Measurements from ENCODE around the gene RBFOX2. TPM values are rescaled to one million over a fixed set of nuclear protein-coding genes. Genes with fewer than 3 reads are reported as not detected.

The RBFOX2 gene
- total RNA-seq, 1 experiment from 2014 or later: 81.1 TPM

DNA sequence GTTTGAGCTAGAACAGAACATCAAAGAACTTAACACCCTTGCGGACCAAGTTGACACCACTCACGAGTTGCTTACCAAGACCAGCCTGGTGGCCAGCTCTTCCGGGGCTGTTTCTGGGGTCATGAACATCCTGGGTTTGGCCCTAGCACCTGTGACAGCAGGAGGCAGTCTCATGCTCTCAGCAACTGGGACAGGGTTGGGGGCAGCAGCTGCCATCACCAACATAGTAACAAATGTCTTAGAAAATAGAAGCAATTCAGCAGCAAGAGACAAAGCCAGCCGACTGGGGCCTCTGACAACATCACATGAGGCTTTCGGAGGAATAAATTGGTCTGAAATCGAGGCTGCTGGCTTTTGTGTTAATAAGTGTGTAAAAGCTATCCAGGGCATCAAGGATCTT is 302.2 kb downstream of the RBFOX2 start:
- intact Hi-C loops (cut with micrococcal nuclease; ENCODE audit: unreplicated experiment) (no loop called here), in situ Hi-C loops (cut with HindIII; ENCODE audit: low pct_unique_long_range_greater_than_20kb, low sequenced_read_pairs) (no loop called here)
- BruUV-seq (replicated peaks): no TSS peak
- Histone ChIP-seq H3K4me3 (ENCODE audit: low read depth in 2 of 2, low read length in 2 of 2) (no peak overlapping the region), H3K27ac (ENCODE audit: low read length) (no peak overlapping the region), H3K36me3 (ENCODE audit: control insufficient read depth, insufficient read depth, low read length) (no peaks in the 10 kb centered on the region), H3K27me3 (ENCODE audit: control insufficient read depth, insufficient read depth, low read length) (no peaks in the 10 kb centered on the region), H3K4me1 (ENCODE audit: control insufficient read depth, insufficient read depth, low read length) (no peaks in the 10 kb centered on the region), H3K9me3 (ENCODE audit: control insufficient read depth, insufficient read depth, low read depth, low read length) (no peaks in the 10 kb centered on the region)
- ATAC-seq (no peak), DNase-seq (ENCODE audit: low read depth, low spot score) (no peak)
- POLR2A ChIA-PET: no interaction called here
- TF ChIP-seq, protein P1, sequence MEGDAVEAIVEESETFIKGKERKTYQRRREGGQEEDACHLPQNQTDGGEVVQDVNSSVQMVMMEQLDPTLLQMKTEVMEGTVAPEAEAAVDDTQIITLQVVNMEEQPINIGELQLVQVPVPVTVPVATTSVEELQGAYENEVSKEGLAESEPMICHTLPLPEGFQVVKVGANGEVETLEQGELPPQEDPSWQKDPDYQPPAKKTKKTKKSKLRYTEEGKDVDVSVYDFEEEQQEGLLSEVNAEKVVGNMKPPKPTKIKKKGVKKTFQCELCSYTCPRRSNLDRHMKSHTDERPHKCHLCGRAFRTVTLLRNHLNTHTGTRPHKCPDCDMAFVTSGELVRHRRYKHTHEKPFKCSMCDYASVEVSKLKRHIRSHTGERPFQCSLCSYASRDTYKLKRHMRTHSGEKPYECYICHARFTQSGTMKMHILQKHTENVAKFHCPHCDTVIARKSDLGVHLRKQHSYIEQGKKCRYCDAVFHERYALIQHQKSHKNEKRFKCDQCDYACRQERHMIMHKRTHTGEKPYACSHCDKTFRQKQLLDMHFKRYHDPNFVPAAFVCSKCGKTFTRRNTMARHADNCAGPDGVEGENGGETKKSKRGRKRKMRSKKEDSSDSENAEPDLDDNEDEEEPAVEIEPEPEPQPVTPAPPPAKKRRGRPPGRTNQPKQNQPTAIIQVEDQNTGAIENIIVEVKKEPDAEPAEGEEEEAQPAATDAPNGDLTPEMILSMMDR (IDR thresholded peaks at IDR 0.05): no peak
- TF ChIP-seq TCF7L2 (IDR thresholded peaks at IDR 0.05; ENCODE audit: low read depth, low read length): no peak
- no peak for TF ChIP-seq SIN3A (IDR thresholded peaks at IDR 0.05; ENCODE audit: borderline replicate concordance, insufficient read depth, low read depth, low read length)
- TF ChIP-seq, protein P2, sequence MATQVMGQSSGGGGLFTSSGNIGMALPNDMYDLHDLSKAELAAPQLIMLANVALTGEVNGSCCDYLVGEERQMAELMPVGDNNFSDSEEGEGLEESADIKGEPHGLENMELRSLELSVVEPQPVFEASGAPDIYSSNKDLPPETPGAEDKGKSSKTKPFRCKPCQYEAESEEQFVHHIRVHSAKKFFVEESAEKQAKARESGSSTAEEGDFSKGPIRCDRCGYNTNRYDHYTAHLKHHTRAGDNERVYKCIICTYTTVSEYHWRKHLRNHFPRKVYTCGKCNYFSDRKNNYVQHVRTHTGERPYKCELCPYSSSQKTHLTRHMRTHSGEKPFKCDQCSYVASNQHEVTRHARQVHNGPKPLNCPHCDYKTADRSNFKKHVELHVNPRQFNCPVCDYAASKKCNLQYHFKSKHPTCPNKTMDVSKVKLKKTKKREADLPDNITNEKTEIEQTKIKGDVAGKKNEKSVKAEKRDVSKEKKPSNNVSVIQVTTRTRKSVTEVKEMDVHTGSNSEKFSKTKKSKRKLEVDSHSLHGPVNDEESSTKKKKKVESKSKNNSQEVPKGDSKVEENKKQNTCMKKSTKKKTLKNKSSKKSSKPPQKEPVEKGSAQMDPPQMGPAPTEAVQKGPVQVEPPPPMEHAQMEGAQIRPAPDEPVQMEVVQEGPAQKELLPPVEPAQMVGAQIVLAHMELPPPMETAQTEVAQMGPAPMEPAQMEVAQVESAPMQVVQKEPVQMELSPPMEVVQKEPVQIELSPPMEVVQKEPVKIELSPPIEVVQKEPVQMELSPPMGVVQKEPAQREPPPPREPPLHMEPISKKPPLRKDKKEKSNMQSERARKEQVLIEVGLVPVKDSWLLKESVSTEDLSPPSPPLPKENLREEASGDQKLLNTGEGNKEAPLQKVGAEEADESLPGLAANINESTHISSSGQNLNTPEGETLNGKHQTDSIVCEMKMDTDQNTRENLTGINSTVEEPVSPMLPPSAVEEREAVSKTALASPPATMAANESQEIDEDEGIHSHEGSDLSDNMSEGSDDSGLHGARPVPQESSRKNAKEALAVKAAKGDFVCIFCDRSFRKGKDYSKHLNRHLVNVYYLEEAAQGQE (IDR thresholded peaks at IDR 0.05; ENCODE audit: insufficient read depth in 1 of 2, low read depth in 2 of 2, low read length in 1 of 2): no peak
- TF ChIP-seq POLR2AphosphoS5 (IDR thresholded peaks at IDR 0.05; ENCODE audit: low read depth, low read length): no peak
- CTCF ChIA-PET: no interaction called here

DNA sequence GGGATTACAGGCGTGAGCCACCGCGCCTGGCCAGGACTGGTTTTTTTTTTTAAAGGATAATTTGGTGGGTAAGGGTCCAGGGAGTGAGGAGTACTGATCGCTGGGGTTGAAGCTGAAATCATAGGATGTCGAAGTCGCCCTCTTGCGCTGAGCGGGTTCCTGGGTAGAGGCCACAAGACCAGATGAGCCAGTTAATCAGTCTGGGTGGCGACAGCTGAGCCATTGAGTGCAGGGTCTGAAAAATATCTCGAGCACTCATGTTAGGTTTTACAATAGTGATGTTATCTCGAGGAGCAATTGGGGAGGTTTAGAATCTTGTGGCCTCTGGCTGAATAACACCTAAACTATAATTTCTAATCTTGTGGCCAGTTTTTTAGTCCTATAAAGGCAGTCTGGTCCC is 303.1 kb downstream of the RBFOX2 start:
- in situ Hi-C loops (cut with HindIII; ENCODE audit: low pct_unique_long_range_greater_than_20kb, low sequenced_read_pairs) (no loop called here), intact Hi-C loops (cut with micrococcal nuclease; ENCODE audit: unreplicated experiment) (no loop called here)
- ATAC-seq (no peak), DNase-seq (ENCODE audit: low read depth, low spot score) (no peak)
- Histone ChIP-seq H3K4me3 (ENCODE audit: low read depth in 2 of 2, low read length in 2 of 2) (no peak overlapping the region), H3K27me3 (ENCODE audit: control insufficient read depth, insufficient read depth, low read length) (no peaks in the 10 kb centered on the region), H3K9me3 (ENCODE audit: control insufficient read depth, insufficient read depth, low read depth, low read length) (no peaks in the 10 kb centered on the region), H3K27ac (ENCODE audit: low read length) (no peak overlapping the region), H3K36me3 (ENCODE audit: control insufficient read depth, insufficient read depth, low read length) (no peaks in the 10 kb centered on the region), H3K4me1 (ENCODE audit: control insufficient read depth, insufficient read depth, low read length) (no peaks in the 10 kb centered on the region)
- TF ChIP-seq, protein P1 (IDR thresholded peaks at IDR 0.05): no peak
- TF ChIP-seq SIN3A (IDR thresholded peaks at IDR 0.05; ENCODE audit: borderline replicate concordance, insufficient read depth, low read depth, low read length) (no peak), TCF7L2 (IDR thresholded peaks at IDR 0.05; ENCODE audit: low read depth, low read length) (no peak), POLR2AphosphoS5 (IDR thresholded peaks at IDR 0.05; ENCODE audit: low read depth, low read length) (no peak)
- TF ChIP-seq, protein P2 (IDR thresholded peaks at IDR 0.05; ENCODE audit: insufficient read depth in 1 of 2, low read depth in 2 of 2, low read length in 1 of 2): no peak
- BruUV-seq (replicated peaks): no TSS peak
- CTCF ChIA-PET: no interaction called here
- POLR2A ChIA-PET: no interaction called here

Measured in Panc1 (cell line).